GM21526 (cell line): ENCODE data around the gene TIMM9.
"Not testable (repeated sequence)": the region's sequence is repeated elsewhere in the genome, so short reads cannot be mapped to it uniquely, and the experiment has no call there.

ENCODE experiments used
- ATAC-seq: cut with Tn5 transposase; IDR thresholded peaks from one replicate; pipeline ENCODE4 v1.9.1; 2021; ENCODE audit warnings: moderate library complexity; ENCODE audit not compliant: unreplicated experiment, low FRiP score

Gene TIMM9

DNA sequence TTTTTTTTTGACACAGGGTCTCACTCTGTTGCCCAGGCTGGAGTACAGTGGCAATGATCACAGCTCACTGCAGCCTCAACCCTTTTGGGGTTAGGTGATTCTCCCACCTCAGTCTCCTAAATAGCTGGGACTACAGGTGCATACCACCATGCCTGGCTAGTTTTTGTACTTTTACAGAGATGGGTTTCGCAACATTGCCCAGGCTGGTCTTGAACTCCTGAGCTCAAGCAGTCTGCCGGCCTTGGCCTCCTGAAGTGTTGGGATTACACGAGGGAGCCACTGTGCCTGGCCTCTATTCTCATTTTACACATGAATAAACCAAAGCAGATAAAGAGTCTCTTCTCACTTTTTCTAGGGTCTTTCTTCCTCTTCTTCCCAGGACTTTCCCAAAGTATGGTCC lies 28.4 kb downstream of the TIMM9 start:
- no peak for ATAC-seq

DNA sequence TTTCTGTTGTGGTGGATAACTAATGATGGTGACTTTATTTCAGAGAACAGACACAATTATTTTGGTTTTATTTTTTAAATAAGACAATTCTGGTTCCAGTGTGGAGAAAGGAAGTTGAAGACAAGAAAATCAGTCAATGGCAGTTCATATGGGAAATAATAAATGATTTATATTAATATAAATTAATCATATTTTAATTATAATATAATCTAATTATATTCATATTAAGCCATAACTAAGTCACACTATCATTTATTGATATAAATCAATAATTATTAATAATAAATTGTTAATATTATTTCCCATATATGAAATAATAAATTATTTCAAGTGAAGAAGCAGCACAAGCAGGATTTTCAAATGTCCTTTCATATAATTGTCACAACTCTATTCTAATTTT lies 28.8 kb downstream of the TIMM9 start:
- ATAC-seq: no peak

DNA sequence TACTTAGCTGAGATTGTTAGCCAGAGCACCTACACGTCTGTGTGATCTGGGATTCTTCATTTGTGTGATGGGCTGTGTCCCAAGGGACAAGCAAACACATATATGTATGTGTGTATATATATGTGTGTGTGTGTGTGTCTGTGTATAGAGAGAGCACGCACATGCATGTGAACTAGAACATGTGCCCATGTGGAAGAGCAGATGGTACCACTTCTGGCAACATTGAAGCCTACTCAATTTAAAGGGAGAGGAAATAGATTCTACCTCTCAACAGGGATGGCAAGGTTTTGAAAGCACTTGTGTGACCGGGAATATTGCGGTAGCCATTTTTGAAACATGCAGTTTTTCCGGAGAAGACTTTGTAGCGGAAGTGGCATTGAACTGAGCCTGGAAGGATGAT lies 30.2 kb downstream of the TIMM9 start:
- ATAC-seq: no peak

DNA sequence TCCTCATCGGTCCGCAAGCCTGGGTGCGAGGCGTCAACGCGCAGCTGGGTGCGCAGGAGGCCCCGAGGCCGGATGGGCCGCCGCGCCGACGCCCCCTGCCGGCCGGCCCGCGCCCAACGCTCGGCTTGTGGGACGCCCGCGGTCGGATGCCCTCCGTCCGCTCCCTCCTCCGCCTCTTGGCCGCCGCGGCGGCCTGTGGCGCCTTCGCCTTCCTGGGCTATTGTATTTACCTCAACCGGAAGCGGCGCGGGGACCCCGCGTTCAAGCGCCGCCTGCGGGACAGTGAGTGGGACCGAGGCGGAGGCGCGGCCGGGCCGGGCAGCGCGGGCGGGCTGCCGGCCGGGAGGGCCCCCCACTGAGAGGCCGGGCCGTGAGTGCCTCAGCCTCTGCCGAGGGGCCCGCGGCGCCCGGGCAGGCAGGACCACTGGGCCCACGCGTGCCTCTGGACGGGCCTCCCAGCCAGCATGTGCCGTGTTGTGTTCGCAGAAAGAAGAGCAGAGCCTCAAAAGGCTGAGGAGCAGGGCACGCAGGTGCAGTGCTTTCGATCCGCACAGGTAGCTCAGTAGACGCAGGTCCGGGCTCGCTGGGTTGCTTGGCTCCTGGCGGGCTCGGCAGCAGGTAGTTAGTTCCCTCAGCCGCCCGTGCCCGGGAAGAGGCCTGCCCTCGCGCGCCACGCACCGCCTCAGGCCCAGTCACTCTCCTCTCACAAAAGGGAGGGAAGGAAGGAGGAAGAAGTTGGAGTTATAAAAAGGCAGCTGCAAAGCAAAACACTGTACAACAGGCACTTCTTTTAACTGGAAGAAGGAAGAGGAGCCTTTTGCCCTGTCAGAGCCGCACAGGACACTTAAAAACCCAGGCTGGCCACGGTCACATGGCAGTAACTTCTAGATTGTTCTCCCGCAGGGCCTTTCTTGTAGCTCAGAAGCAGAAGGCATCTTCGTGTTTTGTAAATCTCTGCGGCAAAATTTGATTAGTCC lies 31.2 kb downstream of the TIMM9 start, which contains the start of gene TOMM20L:
Gene TOMM20L, plus strand, starts transcription at position 119 of the 977 bp plus-strand sequence. Its CDS starts 28 bp downstream, at position 147.
- ATAC-seq: peak; percentile 93

DNA sequence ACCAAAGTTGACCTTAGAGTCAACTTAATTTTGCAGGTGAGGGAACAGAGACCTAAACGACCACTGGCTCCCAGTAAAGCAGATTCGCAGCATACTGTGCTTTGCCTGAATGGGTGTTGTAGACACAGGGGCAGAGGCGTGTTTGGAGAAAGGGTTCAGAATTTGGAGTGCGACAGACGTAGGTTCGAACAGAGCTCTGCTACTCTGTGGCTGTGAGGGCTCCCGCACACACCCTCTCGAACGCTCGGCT lies 31.8 kb downstream of the TIMM9 start:
- ATAC-seq: no peak

DNA sequence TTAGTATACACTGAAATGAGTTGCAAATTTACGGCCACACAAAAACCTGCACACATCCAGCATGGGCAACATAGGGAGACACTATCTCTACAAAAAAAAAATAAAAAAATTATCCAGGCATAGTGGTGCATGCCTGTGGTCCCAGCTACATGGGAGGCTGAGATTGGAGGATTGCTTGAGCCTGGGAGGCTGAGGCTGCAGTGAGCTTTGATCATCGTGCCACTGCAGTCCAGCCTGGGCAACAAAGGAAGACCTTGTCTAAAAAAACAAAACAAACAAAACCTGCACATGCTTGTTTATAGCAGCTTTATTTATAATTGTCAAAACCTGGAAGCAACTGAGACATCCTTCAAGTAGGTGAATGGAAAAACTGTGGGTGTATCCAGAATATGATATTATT lies 36.5 kb downstream of the TIMM9 start:
- no peak for ATAC-seq

DNA sequence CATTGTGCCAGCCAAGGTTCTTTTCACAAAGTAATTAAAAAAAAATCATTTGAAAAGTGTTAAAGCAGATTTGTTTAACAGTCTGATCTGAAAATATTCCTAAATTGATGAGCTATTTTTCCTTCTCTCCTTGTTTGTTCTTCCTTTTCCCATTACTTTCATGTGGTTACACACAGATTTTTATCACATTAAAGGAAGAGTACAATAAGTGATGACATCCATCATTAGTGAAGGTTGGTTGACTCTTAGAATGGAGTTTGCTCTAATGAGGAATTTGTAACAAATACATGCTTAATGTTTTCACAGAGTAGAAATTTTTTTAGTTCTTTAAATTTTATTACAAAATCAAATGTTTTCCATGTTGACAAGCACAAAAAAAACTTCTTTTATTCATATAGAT lies 50.5 kb downstream of the TIMM9 start:
- ATAC-seq: no peak

DNA sequence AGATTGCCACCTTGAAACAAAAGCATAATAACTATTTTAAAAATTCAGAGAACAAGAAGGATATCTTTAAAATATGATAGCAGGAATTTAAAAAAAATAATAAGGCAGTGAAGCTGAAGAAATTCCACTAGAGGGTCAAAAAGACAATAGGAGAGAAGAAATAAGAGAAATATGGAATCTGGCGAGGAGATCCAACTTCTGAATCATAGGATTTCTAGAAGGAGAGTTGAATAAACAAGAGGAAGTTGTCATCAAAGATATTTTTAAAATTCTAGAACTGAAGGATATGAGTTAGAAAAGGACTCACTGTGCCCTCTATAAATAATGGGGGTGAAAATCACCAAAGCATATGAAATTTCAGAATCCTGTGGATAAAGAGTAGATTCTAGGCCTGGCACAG lies 58.4 kb downstream of the TIMM9 start:
- no peak for ATAC-seq

DNA sequence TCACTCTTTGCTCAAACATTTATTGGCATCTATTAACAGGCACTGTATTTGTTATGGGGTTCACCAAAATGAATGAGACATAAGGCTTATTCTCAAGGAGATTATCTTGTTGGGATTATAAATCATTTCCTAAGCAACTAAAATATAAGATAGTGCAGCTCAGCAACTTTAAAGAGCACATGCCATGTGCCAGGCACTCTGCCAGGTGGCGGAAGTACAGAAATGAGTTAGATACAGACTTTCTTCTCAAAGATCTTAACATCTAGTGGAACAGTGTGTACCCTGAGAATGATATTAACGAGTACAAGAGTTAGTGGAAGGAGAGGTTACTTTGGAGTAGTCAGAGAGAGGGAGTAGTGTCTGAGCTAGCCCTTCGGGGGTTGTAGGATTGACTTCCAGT lies 60.0 kb downstream of the TIMM9 start:
- ATAC-seq: no peak

DNA sequence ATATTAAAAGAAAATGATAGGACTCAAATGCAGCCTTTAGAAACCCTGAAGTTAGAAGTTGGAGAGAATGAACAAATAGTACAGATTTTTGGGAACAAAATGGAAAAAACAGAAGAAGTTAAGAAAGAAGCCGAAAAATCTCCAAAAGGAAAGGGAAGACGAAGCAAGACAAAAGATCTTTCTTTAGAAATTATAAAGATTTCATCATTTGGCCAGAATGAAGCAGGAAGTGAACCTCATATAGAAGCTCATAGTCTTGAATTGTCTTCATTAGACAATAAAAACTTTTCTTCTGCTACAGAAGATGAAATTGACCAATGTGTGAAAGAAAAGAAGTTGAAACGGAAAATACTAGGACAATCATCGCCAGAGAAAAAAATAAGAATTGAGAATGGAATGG lies 63.0 kb downstream of the TIMM9 start:
- no peak for ATAC-seq

DNA sequence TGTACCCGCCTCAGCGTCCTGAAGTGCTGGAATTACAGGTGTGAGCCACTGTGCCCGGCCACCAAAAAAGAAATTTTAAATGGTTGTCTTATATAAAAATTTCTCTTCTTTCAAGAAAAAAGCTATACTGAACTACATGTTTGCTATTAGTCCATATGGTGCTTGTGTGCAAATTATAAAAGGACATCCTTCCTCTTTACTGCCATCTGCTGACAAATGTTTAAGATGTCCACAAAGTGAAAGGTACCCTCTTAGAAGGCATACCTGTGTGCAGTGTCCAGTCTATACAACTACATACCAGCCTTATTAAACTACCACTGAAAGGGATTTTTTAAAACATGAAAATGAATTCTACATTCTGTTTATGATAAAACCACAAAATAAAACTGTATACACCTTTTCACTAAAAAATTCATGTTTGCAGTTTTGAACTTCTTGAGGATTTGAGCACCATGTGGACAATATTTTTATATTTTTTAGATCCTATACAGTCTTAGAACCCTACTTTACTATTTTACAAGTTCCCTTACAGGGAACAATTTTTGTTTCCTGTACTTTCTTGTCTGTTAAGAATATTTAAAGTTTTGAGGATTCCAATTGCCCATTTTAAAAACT lies 64.4 kb downstream of the TIMM9 start:
- no peak for ATAC-seq

DNA sequence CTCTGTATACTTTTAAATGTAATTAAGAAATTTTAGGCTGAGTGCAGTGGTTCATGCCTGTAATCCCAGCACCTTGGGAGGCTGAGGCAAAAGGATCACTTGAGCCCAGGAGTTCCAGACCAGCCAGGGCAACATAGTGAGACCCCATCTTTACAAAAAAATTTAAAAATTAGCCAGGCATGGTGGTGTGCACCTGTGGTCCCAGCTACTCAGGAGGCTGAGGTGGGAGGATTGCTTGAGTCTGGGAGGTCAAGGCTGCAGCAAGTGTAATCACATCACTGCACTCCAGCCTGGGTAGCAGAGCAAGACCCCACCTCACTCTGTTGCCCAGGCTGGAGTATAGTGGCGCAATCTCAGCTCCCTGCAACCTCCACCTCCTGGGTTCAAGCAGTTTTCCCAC lies 65.1 kb downstream of the TIMM9 start:
- ATAC-seq: not testable (repeated sequence)
